ENCODE measurements around the gene COPS6.

DNA sequence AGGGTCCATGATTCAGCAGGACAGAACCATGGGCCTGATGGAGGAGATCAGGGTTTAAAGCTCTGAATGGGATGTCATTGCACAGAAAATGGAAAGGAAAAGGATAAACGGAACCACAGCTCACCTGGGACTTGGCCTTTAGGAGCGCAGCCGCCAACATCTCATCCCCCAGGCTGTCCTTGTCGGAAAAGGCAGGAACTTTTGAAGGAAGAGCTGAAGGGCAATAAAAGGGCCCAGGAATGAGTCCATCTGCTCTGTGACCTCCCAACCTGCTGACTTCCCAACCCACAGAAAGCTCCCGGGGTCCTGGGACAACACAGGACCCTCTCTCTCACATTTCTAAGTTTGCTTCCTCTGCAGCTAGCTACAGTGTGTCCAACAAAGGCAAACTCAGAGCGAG lies 13.4 kb upstream of the COPS6 start:
- no peak for TF ChIP-seq POLR2A (IDR thresholded peaks at IDR 0.05)
- TF ChIP-seq, protein P1, sequence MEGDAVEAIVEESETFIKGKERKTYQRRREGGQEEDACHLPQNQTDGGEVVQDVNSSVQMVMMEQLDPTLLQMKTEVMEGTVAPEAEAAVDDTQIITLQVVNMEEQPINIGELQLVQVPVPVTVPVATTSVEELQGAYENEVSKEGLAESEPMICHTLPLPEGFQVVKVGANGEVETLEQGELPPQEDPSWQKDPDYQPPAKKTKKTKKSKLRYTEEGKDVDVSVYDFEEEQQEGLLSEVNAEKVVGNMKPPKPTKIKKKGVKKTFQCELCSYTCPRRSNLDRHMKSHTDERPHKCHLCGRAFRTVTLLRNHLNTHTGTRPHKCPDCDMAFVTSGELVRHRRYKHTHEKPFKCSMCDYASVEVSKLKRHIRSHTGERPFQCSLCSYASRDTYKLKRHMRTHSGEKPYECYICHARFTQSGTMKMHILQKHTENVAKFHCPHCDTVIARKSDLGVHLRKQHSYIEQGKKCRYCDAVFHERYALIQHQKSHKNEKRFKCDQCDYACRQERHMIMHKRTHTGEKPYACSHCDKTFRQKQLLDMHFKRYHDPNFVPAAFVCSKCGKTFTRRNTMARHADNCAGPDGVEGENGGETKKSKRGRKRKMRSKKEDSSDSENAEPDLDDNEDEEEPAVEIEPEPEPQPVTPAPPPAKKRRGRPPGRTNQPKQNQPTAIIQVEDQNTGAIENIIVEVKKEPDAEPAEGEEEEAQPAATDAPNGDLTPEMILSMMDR (IDR thresholded peaks at IDR 0.05) = no peak
